Prostate gland (tissue), 2 donors: ENCODE results near the gene ZNF263. TPM values are rescaled to one million over a fixed set of nuclear protein-coding genes. Genes with fewer than 3 reads are reported as not detected.

ENCODE experiments used
- DNase-seq: peaks from one replicate; pipeline ENCODE4 v3.0.0-alpha.2; 2019; ENCODE audit warnings: low spot score
- H3K27ac ChIP-seq, 2 donors: fragments of 200-600 bp; sonication (generic); 2 replicates each; pipeline ENCODE4 v1.5.1; 2017 to 2019
- H3K27me3 ChIP-seq: fragments of 200-600 bp; sonication (generic); replicated peaks from 2 replicates; pipeline ENCODE4 v1.5.1; 2019; ENCODE audit not compliant: insufficient read depth
- H3K36me3 ChIP-seq, 2 donors: fragments of 200-600 bp; sonication (generic); 1 replicate in 1 of 2; 2 replicates in 1 of 2; pipeline versions ENCODE4 v1.5.1 to v1.8.1; 2017 to 2019
- H3K4me1 ChIP-seq: fragments of 200-600 bp; sonication (generic); replicated peaks from 2 replicates; pipeline ENCODE4 v1.5.1; 2019
- H3K4me3 ChIP-seq, 2 donors: fragments of 200-600 bp; sonication (generic); 2 replicates each; pipeline ENCODE4 v1.5.1; 2017 to 2019
- H3K9me3 ChIP-seq: fragments of 200-600 bp; sonication (generic); 2 replicates; pipeline ENCODE4 v1.5.1; 2017
- POLR2A ChIP-seq: fragments of 450-650 bp; IDR thresholded peaks from one replicate; pipeline ENCODE4 v1.6.1; 2016; ENCODE audit warnings: antibody characterized with exemption, mild to moderate bottlenecking
- POLR2AphosphoS5 ChIP-seq: sonication (generic); formaldehyde crosslinking; IDR thresholded peaks from one replicate; pipeline ENCODE4 v1.6.1; 2017; ENCODE audit warnings: antibody characterized with exemption
- WGBS: methylation state at CpG from one replicate; pipeline ENCODE4 v1.1.5; 2018; 5-methylcytosine and 5-hydroxymethylcytosine counted together
- intact Hi-C: fragments of 100-400 bp; cut with DNase I; formaldehyde crosslinking; loops from one replicate; pipeline ENCODE4 v1.14.2; 2022
- total RNA-seq, 2 donors: library from RNA; depleted of rRNA; stranded (reverse); fragments of >200 nt; gene quantifications; one replicate each; pipeline ENCODE4 v1.1.0, GENCODE V29; 2016
- TF ChIP-seq, protein P1 (sequence below), 4 experiments: fragments of 200-600 bp in 2 of 4; fragments of 450-650 bp in 2 of 4; sonication (generic) in 2 of 4; IDR thresholded peaks; 1 replicate in 3 of 4; 2 replicates in 1 of 4; pipeline ENCODE4 v1.5.1; 2016 to 2019; ENCODE audit warnings: antibody characterized with exemption in 4 of 4, mild to moderate bottlenecking in 2 of 4, moderate library complexity in 2 of 4

The ZNF263 gene
- total RNA-seq, 2 donors from 2014 or later: 51.2 to 88.8 TPM

- intact Hi-C loops: no loop called here
- DNase-seq: no peak
- Histone ChIP-seq H3K27ac (no peak overlapping the region), H3K4me1 (no peaks in the 10 kb centered on the region), H3K4me3 (no peak overlapping the region), H3K9me3 (no peaks in the 10 kb centered on the region), H3K36me3 (no peaks in the 10 kb centered on the region), H3K27me3 (no peaks in the 10 kb centered on the region)
- 45% methylated on average over 22 of the region's 35 CpGs for WGBS
- no peak for TF ChIP-seq POLR2A
- TF ChIP-seq, protein P1, sequence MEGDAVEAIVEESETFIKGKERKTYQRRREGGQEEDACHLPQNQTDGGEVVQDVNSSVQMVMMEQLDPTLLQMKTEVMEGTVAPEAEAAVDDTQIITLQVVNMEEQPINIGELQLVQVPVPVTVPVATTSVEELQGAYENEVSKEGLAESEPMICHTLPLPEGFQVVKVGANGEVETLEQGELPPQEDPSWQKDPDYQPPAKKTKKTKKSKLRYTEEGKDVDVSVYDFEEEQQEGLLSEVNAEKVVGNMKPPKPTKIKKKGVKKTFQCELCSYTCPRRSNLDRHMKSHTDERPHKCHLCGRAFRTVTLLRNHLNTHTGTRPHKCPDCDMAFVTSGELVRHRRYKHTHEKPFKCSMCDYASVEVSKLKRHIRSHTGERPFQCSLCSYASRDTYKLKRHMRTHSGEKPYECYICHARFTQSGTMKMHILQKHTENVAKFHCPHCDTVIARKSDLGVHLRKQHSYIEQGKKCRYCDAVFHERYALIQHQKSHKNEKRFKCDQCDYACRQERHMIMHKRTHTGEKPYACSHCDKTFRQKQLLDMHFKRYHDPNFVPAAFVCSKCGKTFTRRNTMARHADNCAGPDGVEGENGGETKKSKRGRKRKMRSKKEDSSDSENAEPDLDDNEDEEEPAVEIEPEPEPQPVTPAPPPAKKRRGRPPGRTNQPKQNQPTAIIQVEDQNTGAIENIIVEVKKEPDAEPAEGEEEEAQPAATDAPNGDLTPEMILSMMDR (IDR thresholded peaks at IDR 0.05): no peak
- no peak for TF ChIP-seq POLR2AphosphoS5
Observed at GRCh38 chr16:3254309-3254708, 29.0 kb upstream of the ZNF263 start.

- no peaks in the 10 kb centered on the region for H3K4me1 ChIP-seq
- intact Hi-C loops: no loop called here
- H3K4me3 ChIP-seq: no peak within 1 kb of the TSS
- no peak for DNase-seq
- no peak for TF ChIP-seq POLR2A
- no peak for TF ChIP-seq POLR2AphosphoS5
- TF ChIP-seq, protein P1 (IDR thresholded peaks at IDR 0.05): no peak
- H3K36me3 ChIP-seq: no peaks in the 10 kb centered on the region
- 80% methylated on average over 14 of the region's 14 CpGs for WGBS
- H3K27me3 ChIP-seq: no peaks in the 10 kb centered on the region
- no peaks in the 10 kb centered on the region for H3K9me3 ChIP-seq
- H3K27ac ChIP-seq: no peak within 1 kb of the TSS
Observed at GRCh38 chr16:3256146-3256865, 27.0 kb upstream of the ZNF263 start, which contains the start of gene MEFV. TSS of gene MEFV (minus strand) at chr16:3256633. CDS start at chr16:3256587, 46 bp downstream.

- TF ChIP-seq, protein P1 (IDR thresholded peaks at IDR 0.05): no peak
- TF ChIP-seq POLR2A (no peak), POLR2AphosphoS5 (no peak)
- Histone ChIP-seq H3K27ac (no peak overlapping the region), H3K4me3 (no peak overlapping the region), H3K27me3 (no peaks in the 10 kb centered on the region), H3K36me3 (no peaks in the 10 kb centered on the region), H3K9me3 (no peaks in the 10 kb centered on the region), H3K4me1 (no peaks in the 10 kb centered on the region)
- intact Hi-C loops: no loop called here
- DNase-seq: no peak
- 74% methylated on average over 9 of the region's 9 CpGs for WGBS
Observed at GRCh38 chr16:3256866-3257465, 26.3 kb upstream of the ZNF263 start.

DNA sequence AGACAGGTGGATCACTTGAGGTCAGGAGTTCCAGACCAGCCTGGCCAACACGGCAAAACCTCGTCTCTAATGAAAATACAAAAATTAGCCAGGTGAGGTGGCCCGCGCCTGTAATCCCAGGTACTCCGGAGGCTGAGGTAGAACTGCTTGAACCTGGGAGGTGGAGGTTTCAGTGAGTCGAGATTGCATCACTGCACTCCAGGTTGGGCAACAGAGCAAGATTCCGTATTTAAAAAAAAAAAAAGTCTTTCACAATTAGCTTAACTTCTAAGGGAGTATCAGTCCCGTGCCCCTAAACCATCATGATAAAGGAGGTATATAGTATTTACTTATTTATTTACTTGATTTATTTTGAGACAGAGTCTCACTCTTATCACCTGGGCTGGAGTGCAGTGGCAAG lies 23.5 kb upstream of the ZNF263 start:
- no peaks in the 10 kb centered on the region for H3K36me3 ChIP-seq
- H3K4me1 ChIP-seq: no peaks in the 10 kb centered on the region
- no peaks in the 10 kb centered on the region for H3K27me3 ChIP-seq
- intact Hi-C loops: loop anchor here (10.0 kb wide), 1 partner anchor 105 kb away; no protein-coding TSS in a partner anchor
- 85% methylated on average over 8 of the region's 8 CpGs for WGBS
- no peak overlapping the region for H3K4me3 ChIP-seq
- TF ChIP-seq POLR2A (no peak), POLR2AphosphoS5 (no peak)
- TF ChIP-seq, protein P1 (IDR thresholded peaks at IDR 0.05): no peak
- no peaks in the 10 kb centered on the region for H3K9me3 ChIP-seq
- no peak overlapping the region for H3K27ac ChIP-seq
- DNase-seq: no peak

- Histone ChIP-seq H3K9me3 (no peaks in the 10 kb centered on the region), H3K4me1 (no peaks in the 10 kb centered on the region), H3K27me3 (no peaks in the 10 kb centered on the region), H3K4me3 (no peak overlapping the region), H3K36me3 (no peaks in the 10 kb centered on the region), H3K27ac (no peak overlapping the region)
- TF ChIP-seq, protein P1 (IDR thresholded peaks at IDR 0.05): no peak
- no peak for TF ChIP-seq POLR2AphosphoS5
- no peak for TF ChIP-seq POLR2A
- DNase-seq: no peak
- 94% methylated on average over 4 of the region's 4 CpGs for WGBS
- intact Hi-C loops: loop anchor here (10.0 kb wide), 1 partner anchor 108 kb away; no protein-coding TSS in a partner anchor
Observed at GRCh38 chr16:3262517-3262916, 20.8 kb upstream of the ZNF263 start.
